Astrocyte (in vitro differentiated cells and primary cell): Measurements from ENCODE around the gene TENM4.

Source experiments
- EZH2 ChIP-seq: IDR thresholded peaks from 2 replicates; pipeline ENCODE4 v1.6.1; 2012; ENCODE audit warnings: mild to moderate bottlenecking, low read length, inconsistent platforms; ENCODE audit not compliant: insufficient read depth
- TF ChIP-seq, protein P1 (sequence below): IDR thresholded peaks from 2 replicates; pipeline ENCODE4 v1.5.1; 2011; ENCODE audit warnings: low read depth, mild to moderate bottlenecking, inconsistent platforms, low read length, moderate library complexity; ENCODE audit not compliant: insufficient read depth

DNA sequence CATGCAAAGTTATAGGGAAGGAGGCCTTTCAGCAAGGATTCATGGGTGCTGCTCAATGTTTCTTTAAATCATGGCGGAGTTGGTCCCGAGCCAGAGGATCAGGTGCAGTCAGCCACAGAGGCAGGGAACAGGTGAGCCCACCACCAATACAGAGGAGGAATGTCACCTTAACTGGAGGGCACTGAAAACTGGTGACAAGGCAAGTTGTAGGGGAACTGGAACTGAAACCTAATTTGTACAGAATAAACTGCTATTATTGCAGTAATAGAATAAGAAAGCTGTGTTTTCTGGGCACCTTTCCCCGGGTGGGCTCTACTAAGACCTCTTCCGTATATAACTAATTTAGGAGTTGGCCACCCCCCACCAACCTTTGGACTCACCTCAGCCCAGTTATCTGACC is 570.2 kb downstream of the TENM4 start:
- TF ChIP-seq, protein P1, sequence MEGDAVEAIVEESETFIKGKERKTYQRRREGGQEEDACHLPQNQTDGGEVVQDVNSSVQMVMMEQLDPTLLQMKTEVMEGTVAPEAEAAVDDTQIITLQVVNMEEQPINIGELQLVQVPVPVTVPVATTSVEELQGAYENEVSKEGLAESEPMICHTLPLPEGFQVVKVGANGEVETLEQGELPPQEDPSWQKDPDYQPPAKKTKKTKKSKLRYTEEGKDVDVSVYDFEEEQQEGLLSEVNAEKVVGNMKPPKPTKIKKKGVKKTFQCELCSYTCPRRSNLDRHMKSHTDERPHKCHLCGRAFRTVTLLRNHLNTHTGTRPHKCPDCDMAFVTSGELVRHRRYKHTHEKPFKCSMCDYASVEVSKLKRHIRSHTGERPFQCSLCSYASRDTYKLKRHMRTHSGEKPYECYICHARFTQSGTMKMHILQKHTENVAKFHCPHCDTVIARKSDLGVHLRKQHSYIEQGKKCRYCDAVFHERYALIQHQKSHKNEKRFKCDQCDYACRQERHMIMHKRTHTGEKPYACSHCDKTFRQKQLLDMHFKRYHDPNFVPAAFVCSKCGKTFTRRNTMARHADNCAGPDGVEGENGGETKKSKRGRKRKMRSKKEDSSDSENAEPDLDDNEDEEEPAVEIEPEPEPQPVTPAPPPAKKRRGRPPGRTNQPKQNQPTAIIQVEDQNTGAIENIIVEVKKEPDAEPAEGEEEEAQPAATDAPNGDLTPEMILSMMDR: no peak
- no peak for TF ChIP-seq EZH2
